Esophagus muscularis mucosa (tissue), 4 donors: Measurements from ENCODE around the gene ODAD4.

Source experiments
- CTCF ChIP-seq, 3 experiments: fragments of 200-600 bp in 2 of 3; fragments of 450-650 bp in 1 of 3; sonication (generic) in 2 of 3; IDR thresholded peaks; one replicate each; pipeline ENCODE4 v1.5.1; 2017 to 2019; ENCODE audit warnings: antibody characterized with exemption in 3 of 3, mild to moderate bottlenecking in 2 of 3, moderate library complexity in 1 of 3
- EP300 ChIP-seq: sonication (generic); formaldehyde crosslinking; IDR thresholded peaks from one replicate; pipeline ENCODE4 v1.6.1; 2017; ENCODE audit warnings: antibody characterized with exemption
- POLR2A ChIP-seq: fragments of 450-650 bp; IDR thresholded peaks from one replicate; pipeline ENCODE4 v1.6.1; 2017; ENCODE audit warnings: antibody characterized with exemption, moderate library complexity, mild to moderate bottlenecking, low read depth

GRCh38 chr17:41966463-41967140 is 36.2 kb downstream of the ODAD4 start, which contains the start of gene CNP:
- TF ChIP-seq CTCF (IDR thresholded peaks at IDR 0.05) (peak in 1 of 3 experiments; percentile 27), POLR2A (peak; percentile 57), EP300 (no peak)
